ENCODE data around the gene TRIM45. TPM values are rescaled to one million over a fixed set of nuclear protein-coding genes. Genes with fewer than 3 reads are reported as not detected.

Gene TRIM45
- total RNA-seq, 2 donors from 2014 or later, result 7.5 to 8.6 TPM

DNA sequence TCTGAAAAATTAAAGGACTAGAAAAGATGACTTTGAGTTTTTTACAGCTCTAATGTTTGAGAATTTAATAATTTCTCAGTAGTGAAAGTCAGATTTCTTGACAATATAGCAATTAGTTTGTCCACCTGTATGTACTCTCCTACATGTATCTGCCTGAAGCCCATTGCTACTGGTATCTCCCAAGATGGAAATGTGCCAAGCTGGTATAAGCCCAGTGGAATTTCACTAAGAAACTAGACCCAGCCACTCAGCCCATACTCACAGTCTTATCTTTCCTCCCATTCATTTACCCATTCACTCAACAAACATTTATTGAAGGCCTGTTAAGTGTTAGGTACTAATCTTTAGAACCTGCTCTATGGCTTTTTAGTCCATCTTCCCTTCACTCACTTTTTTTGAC, 21.6 kb upstream of the TRIM45 start:
- DNase-seq, result no peak

DNA sequence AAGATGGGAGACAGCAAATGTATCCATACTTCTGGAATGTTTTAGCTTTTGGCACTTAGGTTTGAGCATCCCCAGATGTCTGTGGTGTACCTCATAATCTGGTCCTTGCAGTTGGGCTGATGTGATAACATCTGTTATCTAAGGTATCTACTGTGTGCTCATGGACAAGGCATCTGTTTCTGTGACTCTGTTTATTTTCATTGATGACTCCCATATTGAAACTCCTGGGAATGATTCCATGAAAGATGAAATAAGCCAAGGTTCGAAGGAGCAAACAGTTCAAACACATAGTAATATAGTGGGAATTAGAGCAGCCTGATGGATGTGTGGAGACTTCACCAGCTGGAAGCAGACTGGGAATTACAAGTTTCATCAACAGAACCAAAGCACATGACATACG, 20.7 kb upstream of the TRIM45 start:
- no peak for ATAC-seq
- Histone ChIP-seq H3K36me3 (replicated peaks in 1 of 2; ENCODE audit: insufficient read depth in 1 of 2, low read depth in 2 of 2) (no peaks in the 10 kb centered on the region), H3K27me3 (no peaks in the 10 kb centered on the region), H3K4me3 (no peak overlapping the region), H3K4me1 (no peaks in the 10 kb centered on the region), H3K9me3 (no peaks in the 10 kb centered on the region), H3K27ac (no peak overlapping the region)
- DNase-seq, result no peak
- intact Hi-C loops (cut with DNase I), result no loop called here
- TF ChIP-seq, protein P1, sequence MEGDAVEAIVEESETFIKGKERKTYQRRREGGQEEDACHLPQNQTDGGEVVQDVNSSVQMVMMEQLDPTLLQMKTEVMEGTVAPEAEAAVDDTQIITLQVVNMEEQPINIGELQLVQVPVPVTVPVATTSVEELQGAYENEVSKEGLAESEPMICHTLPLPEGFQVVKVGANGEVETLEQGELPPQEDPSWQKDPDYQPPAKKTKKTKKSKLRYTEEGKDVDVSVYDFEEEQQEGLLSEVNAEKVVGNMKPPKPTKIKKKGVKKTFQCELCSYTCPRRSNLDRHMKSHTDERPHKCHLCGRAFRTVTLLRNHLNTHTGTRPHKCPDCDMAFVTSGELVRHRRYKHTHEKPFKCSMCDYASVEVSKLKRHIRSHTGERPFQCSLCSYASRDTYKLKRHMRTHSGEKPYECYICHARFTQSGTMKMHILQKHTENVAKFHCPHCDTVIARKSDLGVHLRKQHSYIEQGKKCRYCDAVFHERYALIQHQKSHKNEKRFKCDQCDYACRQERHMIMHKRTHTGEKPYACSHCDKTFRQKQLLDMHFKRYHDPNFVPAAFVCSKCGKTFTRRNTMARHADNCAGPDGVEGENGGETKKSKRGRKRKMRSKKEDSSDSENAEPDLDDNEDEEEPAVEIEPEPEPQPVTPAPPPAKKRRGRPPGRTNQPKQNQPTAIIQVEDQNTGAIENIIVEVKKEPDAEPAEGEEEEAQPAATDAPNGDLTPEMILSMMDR (IDR thresholded peaks at IDR 0.05), result no peak
- TF ChIP-seq POLR2A (IDR thresholded peaks at IDR 0.05), result no peak
- 91 to 93% methylated on average over 2 of the region's 2 CpGs for WGBS, 2 donors

More for the DNA sequence above, 21.6 kb upstream of the TRIM45 start:
- Histone ChIP-seq H3K9me3 (no peaks in the 10 kb centered on the region), H3K36me3 (replicated peaks in 1 of 2; ENCODE audit: insufficient read depth in 1 of 2, low read depth in 2 of 2) (no peaks in the 10 kb centered on the region), H3K27me3 (no peaks in the 10 kb centered on the region), H3K27ac (no peak overlapping the region), H3K4me3 (no peak overlapping the region), H3K4me1 (no peaks in the 10 kb centered on the region)
- no peak for TF ChIP-seq POLR2A (IDR thresholded peaks at IDR 0.05)
- TF ChIP-seq, protein P1 (IDR thresholded peaks at IDR 0.05), result no peak
- ATAC-seq, result no peak
- intact Hi-C loops (cut with DNase I), result no loop called here

DNA sequence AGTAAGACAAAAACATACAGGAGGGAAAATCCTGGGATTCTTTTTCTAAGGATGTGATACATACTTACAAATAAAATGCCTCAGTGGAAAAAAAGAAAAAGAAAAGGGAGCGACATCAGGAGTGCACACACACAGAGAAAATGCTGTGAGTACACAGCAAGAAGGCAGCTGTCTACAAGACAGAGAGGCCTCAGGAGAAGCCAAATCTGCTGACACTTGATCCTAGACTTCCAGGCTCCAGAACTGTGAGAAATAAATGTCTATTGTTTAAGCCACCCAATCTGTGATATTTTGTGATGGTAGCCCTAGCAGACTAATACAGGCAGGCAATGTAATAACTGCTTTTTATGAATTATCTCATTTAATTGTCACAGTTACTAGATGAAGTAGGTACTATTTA, 17.0 kb upstream of the TRIM45 start:
- DNase-seq, result no peak
- 90 to 92% methylated on average over 1 of the region's 1 CpG for WGBS, 2 donors

DNA sequence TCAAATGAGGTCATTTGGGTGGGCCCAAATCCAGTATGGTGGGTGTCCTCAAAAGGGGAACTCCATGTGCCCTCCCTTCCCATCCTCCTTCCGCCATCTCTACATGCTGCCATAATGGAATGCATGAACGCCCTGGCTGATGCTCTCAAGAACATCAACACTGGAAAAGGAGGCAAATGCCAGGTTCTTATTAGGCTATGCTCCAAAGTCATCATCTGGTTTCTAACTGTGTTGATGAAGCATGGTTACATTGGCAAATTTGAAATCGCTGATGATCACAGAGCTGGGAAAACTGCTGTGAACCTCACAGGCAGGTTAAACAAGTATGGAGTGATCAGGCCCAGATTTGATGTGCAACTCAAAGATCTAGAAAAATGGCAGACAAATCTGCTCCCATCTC, 16.6 kb upstream of the TRIM45 start:
- no peak overlapping the region for H3K4me3 ChIP-seq
- H3K27ac ChIP-seq, result no peak overlapping the region
- no peaks in the 10 kb centered on the region for H3K36me3 ChIP-seq (replicated peaks in 1 of 2; ENCODE audit: insufficient read depth in 1 of 2, low read depth in 2 of 2)
- H3K4me1 ChIP-seq, result no peaks in the 10 kb centered on the region
- H3K27me3 ChIP-seq, result no peaks in the 10 kb centered on the region
- no peak for ATAC-seq
- TF ChIP-seq, protein P1 (IDR thresholded peaks at IDR 0.05), result no peak
- no peak for TF ChIP-seq POLR2A (IDR thresholded peaks at IDR 0.05)
- no peaks in the 10 kb centered on the region for H3K9me3 ChIP-seq
- DNase-seq, result no peak
- 87 to 89% methylated on average over 3 of the region's 3 CpGs for WGBS, 2 donors
- intact Hi-C loops (cut with DNase I), result no loop called here

More for the DNA sequence above, 17.0 kb upstream of the TRIM45 start:
- ATAC-seq, result no peak
- intact Hi-C loops (cut with DNase I), result no loop called here
- Histone ChIP-seq H3K36me3 (replicated peaks in 1 of 2; ENCODE audit: insufficient read depth in 1 of 2, low read depth in 2 of 2) (no peaks in the 10 kb centered on the region), H3K4me3 (no peak overlapping the region), H3K27ac (no peak overlapping the region), H3K27me3 (no peaks in the 10 kb centered on the region), H3K4me1 (no peaks in the 10 kb centered on the region), H3K9me3 (no peaks in the 10 kb centered on the region)
- TF ChIP-seq, protein P1 (IDR thresholded peaks at IDR 0.05), result no peak
- no peak for TF ChIP-seq POLR2A (IDR thresholded peaks at IDR 0.05)

DNA sequence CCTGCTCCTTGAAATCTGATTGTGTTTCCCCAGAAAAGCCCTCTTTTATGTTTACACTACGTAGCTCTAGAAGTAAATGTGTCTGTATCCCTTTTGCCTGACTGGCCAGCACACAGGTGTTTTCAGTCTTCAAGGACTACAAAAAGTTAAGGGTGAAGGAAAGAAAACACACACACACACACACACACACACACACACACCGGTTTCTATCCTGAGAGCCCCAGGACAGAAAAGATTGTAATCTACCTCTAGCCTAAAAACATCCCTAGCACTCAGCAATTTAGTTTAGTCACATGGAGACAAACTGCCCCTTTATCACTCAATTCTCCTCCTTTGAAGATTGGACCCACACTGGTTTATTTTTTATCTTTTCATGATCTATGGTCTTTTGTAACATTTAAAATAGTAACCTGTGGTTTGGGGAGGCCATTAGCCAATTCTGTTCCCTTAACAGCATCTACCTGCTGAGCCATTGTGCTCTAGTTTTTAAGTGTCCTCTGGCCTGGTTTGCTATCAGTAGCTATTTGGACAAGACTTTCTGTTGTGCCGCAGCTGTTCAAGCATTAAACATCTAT, 15.8 kb upstream of the TRIM45 start:
- no peaks in the 10 kb centered on the region for H3K36me3 ChIP-seq (replicated peaks in 1 of 2; ENCODE audit: insufficient read depth in 1 of 2, low read depth in 2 of 2)
- H3K27me3 ChIP-seq, result no peaks in the 10 kb centered on the region
- no peak overlapping the region for H3K27ac ChIP-seq
- H3K9me3 ChIP-seq, result no peaks in the 10 kb centered on the region
- H3K4me1 ChIP-seq, result no peaks in the 10 kb centered on the region
- DNase-seq (no peak), ATAC-seq (no peak)
- WGBS, 2 donors, result 48 to 71% methylated on average over 3 of the region's 3 CpGs
- intact Hi-C loops (cut with DNase I), result no loop called here
- no peak overlapping the region for H3K4me3 ChIP-seq
- no peak for TF ChIP-seq POLR2A (IDR thresholded peaks at IDR 0.05)
- TF ChIP-seq, protein P1 (IDR thresholded peaks at IDR 0.05), result no peak

Data from body of pancreas (tissue), 4 donors.